SK-N-SH treated with all-trans-retinoic acid at 6 μM for 48 hours (cell line): ENCODE data around the gene SHANK3.
"Not testable (repeated sequence)": the region's sequence is repeated elsewhere in the genome, so short reads cannot be mapped to it uniquely, and the experiment has no call there.

Experiments
- ATAC-seq: fragments of 200-7000 bp; cut with Tn5 transposase; 3 replicates; pipeline ENCODE4 v1.9.1; 2020; ENCODE audit warnings: mild to moderate bottlenecking, moderate library complexity
- ARNTL ChIP-seq: fragments of 450-650 bp; formaldehyde crosslinking; IDR thresholded peaks from 2 replicates; pipeline ENCODE4 v1.5.0; 2020; ENCODE audit warnings: low read depth, mild to moderate bottlenecking, moderate library complexity, borderline replicate concordance
- CSDC2 ChIP-seq: fragments of 250-450 bp; sonication (Bioruptor Pico); IDR thresholded peaks from 2 replicates; pipeline ENCODE4 v1.5.0; 2020; ENCODE audit warnings: mild to moderate bottlenecking, moderate library complexity
- GLIS3 ChIP-seq: fragments of 250-450 bp; sonication (Bioruptor Pico); IDR thresholded peaks from 2 replicates; pipeline ENCODE4 v1.5.0; 2020; ENCODE audit warnings: mild to moderate bottlenecking, moderate library complexity
- ISL1 ChIP-seq: fragments of 250-450 bp; sonication (Bioruptor Pico); IDR thresholded peaks from 2 replicates; pipeline ENCODE4 v2.1.2; 2022; ENCODE audit warnings: mild to moderate bottlenecking, moderate library complexity
- PPARA ChIP-seq: fragments of 250-450 bp; sonication (Bioruptor Pico); IDR thresholded peaks from 2 replicates; pipeline ENCODE4 v1.5.0; 2020; ENCODE audit warnings: mild to moderate bottlenecking, borderline replicate concordance
- RARB ChIP-seq: fragments of 250-450 bp; sonication (Bioruptor Pico); IDR thresholded peaks from 2 replicates; pipeline ENCODE4 v1.8.0; 2021; ENCODE audit warnings: mild to moderate bottlenecking, moderate library complexity
- SNAI2 ChIP-seq: fragments of 250-450 bp; sonication (Bioruptor Pico); IDR thresholded peaks from 2 replicates; pipeline ENCODE4 v1.5.0; 2020; ENCODE audit warnings: mild to moderate bottlenecking, moderate library complexity
- TCF4 ChIP-seq: fragments of 250-450 bp; sonication (Bioruptor Pico); IDR thresholded peaks from 2 replicates; pipeline ENCODE4 v1.8.0; 2021; ENCODE audit warnings: mild to moderate bottlenecking, moderate library complexity, borderline replicate concordance
- TOX ChIP-seq: fragments of 250-450 bp; sonication (Bioruptor Pico); IDR thresholded peaks from 2 replicates; pipeline ENCODE4 v1.8.0; 2021; ENCODE audit warnings: mild to moderate bottlenecking, moderate library complexity, borderline replicate concordance
- ZC3H10 ChIP-seq: fragments of 250-450 bp; sonication (Bioruptor Pico); IDR thresholded peaks from 2 replicates; pipeline ENCODE4 v1.5.1; 2021; ENCODE audit warnings: mild to moderate bottlenecking, moderate library complexity
- ZFP3 ChIP-seq: fragments of 250-450 bp; sonication (Bioruptor Pico); IDR thresholded peaks from 2 replicates; pipeline ENCODE4 v1.5.0; 2020; ENCODE audit warnings: mild to moderate bottlenecking, moderate library complexity
- ZFP30 ChIP-seq: fragments of 450-650 bp; formaldehyde crosslinking; IDR thresholded peaks from 2 replicates; pipeline ENCODE4 v1.5.0; 2022; ENCODE audit warnings: mild to moderate bottlenecking, moderate library complexity
- ZNF70 ChIP-seq: fragments of 450-650 bp; formaldehyde crosslinking; IDR thresholded peaks from 2 replicates; pipeline ENCODE4 v1.5.0; 2020; ENCODE audit warnings: mild to moderate bottlenecking, moderate library complexity
- TF ChIP-seq, protein P1 (sequence below): fragments of 250-450 bp; sonication (Bioruptor Pico); IDR thresholded peaks from 2 replicates; pipeline ENCODE4 v1.8.0; 2020; ENCODE audit warnings: mild to moderate bottlenecking, moderate library complexity, borderline replicate concordance
- TF ChIP-seq, protein P2 (sequence below): fragments of 250-450 bp; sonication (Bioruptor Pico); IDR thresholded peaks from 2 replicates; pipeline ENCODE4 v1.5.1; 2020; ENCODE audit warnings: low read depth, mild to moderate bottlenecking, moderate library complexity
- TF ChIP-seq, protein P3 (sequence below): fragments of 250-450 bp; sonication (Bioruptor Pico); IDR thresholded peaks from 2 replicates; pipeline ENCODE4 v1.8.0; 2021; ENCODE audit warnings: low read depth, mild to moderate bottlenecking, moderate library complexity, borderline replicate concordance

The SHANK3 gene

DNA sequence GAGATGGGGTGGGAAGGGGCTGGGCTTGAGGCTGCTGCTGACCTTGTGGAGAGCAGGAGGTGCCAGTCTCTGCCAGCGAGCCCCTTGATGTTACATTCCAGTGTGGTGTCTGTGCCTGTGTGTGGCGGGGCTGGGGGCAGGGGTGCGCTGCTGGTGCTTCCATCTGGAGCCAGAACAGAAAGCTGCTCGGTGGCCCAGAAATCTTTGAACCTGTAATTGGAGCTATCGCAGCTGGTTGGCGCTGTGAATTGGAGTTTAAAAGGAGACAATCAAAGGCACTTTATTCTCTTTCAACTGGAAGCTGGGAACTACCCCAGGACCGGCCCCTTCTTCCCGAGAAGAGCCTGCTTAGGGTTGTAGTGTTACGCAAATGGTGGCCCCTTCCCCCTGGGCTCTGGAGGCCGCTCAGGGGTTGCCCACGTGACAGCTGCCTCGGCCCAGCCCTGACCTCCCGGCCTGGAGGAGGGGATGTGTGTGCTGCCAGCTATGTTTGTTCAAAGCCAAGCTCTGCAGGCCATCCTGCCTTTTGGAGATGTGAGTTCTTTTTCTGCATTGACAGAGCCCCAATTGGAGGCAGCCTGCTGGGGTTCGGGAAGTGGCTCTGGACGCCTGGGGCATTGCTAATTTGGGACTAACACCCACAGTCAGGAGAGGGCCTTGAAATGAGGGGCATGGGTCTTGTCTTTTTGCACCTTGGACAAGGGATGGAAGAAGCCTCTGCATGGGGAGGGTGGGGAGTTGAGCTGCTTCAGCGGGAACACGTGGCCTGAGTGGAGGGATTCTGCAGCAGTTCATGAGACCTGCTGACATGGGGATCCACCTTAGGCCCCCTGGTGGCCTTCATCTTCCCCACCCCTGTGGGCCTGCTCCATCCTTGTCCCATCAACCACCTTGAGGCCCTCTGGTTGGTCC, 30.7 kb upstream of the SHANK3 start:
- no peak for ATAC-seq

DNA sequence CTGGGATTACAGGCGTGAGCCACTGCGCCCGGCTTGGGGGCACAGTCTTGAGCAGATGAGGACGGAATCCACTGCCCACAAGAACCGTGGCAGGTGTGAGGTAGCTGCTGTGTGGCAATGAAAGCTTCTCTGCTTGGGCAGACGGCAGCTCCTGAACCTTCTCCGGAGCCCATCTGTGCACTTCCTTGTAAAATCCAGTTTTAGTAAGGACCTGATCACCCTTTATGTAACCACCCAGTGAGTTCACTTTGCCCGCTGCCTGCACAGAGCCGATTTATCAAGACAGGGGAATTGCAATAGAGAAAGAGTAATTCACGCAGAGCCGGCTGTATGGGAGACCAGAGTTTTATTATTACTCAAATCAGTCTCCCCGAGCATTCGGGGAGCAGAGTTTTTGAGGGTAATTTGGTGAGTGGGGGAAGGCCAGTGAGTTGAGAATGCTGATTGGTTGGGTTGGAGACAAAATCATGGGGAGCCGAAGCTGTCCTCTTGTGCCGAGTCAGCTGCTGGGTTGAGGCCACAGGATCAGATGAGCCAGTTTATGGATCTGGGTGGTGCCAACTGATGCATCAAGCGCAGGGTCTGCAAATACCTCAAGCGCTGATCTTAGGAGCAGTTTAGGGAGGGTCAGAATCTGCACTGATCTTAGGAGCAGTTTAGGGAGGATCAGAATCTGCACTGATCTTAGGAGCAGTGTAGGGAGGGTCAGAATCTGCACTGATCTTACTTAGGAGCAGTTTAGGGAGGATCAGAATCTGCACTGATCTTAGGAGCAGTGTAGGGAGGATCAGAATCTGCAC, 29.4 kb upstream of the SHANK3 start:
- ATAC-seq: not testable (repeated sequence)

More for the DNA sequence above, 30.7 kb upstream of the SHANK3 start:
- no peak for TF ChIP-seq ZFP3 (CRISPR knock-in tag)
- TF ChIP-seq TOX (CRISPR knock-in tag): no peak

DNA sequence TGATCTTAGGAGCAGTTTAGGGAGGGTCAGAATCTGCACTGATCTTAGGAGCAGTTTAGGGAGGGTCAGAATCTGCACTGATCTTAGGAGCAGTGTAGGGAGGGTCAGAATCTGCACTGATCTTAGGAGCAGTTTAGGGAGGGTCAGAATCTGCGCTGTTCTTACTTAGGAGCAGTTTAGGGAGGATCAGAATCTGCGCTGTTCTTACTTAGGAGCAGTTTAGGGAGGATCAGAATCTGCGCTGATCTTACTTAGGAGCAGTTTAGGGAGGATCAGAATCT, 28.9 kb upstream of the SHANK3 start:
- not testable (repeated sequence) for ATAC-seq

DNA sequence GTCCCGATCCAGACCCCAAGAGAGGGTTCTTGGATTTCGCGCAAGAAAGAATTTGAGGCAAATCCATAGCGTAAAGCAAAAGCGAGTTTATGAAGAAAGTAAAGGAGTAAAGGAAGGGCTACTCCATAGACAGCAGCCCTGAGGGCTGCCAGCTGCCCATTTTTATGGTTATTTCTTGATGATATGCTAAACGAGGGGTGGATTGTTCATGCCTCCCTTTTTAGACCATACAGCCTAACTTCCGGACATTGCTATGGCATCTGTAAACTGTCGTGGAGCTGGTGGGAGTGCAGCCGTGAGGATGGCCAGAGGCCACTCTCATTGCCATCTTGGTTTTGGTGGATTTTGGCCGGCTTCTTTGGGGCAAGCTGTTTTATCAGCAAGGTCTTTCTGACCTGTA, 19.4 kb upstream of the SHANK3 start:
- TF ChIP-seq ISL1 (CRISPR knock-in tag) (no peak), ZFP30 (no peak), ZC3H10 (CRISPR knock-in tag) (no peak), ARNTL (CRISPR knock-in tag) (no peak), TCF4 (no peak), PPARA (CRISPR knock-in tag) (no peak), ZFP3 (CRISPR knock-in tag) (no peak), CSDC2 (no peak), RARB (CRISPR knock-in tag) (no peak), SNAI2 (CRISPR knock-in tag) (no peak), ZNF70 (CRISPR knock-in tag) (no peak)
- TF ChIP-seq, protein P1, sequence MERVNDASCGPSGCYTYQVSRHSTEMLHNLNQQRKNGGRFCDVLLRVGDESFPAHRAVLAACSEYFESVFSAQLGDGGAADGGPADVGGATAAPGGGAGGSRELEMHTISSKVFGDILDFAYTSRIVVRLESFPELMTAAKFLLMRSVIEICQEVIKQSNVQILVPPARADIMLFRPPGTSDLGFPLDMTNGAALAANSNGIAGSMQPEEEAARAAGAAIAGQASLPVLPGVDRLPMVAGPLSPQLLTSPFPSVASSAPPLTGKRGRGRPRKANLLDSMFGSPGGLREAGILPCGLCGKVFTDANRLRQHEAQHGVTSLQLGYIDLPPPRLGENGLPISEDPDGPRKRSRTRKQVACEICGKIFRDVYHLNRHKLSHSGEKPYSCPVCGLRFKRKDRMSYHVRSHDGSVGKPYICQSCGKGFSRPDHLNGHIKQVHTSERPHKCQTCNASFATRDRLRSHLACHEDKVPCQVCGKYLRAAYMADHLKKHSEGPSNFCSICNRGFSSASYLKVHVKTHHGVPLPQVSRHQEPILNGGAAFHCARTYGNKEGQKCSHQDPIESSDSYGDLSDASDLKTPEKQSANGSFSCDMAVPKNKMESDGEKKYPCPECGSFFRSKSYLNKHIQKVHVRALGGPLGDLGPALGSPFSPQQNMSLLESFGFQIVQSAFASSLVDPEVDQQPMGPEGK (CRISPR knock-in tag): no peak
- TF ChIP-seq, protein P2, sequence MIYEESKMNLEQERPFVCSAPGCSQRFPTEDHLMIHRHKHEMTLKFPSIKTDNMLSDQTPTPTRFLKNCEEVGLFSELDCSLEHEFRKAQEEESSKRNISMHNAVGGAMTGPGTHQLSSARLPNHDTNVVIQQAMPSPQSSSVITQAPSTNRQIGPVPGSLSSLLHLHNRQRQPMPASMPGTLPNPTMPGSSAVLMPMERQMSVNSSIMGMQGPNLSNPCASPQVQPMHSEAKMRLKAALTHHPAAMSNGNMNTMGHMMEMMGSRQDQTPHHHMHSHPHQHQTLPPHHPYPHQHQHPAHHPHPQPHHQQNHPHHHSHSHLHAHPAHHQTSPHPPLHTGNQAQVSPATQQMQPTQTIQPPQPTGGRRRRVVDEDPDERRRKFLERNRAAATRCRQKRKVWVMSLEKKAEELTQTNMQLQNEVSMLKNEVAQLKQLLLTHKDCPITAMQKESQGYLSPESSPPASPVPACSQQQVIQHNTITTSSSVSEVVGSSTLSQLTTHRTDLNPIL (CRISPR knock-in tag): no peak
- TF ChIP-seq, all 23 proteins: peak for 0
- ATAC-seq: no peak

DNA sequence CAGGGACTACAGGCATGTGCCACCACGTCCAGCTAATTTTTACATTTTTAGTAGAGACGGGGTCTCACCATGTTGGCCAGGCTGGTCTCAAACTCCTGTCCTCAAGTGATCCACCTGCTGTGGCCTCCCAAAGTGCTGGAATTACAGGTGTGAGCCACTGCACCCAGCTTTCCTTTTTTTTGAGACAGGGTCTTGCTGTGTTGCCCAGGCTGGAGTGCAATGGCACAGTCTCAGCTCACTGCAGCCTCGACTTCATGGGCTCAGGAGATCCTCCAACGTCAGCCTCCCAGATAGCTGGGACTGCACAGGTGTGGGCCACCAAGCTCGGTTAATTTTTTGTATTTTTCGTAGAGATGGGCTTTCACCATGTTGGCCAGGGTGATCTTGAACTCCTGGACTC, 18.0 kb upstream of the SHANK3 start:
- not testable (repeated sequence) for ATAC-seq

DNA sequence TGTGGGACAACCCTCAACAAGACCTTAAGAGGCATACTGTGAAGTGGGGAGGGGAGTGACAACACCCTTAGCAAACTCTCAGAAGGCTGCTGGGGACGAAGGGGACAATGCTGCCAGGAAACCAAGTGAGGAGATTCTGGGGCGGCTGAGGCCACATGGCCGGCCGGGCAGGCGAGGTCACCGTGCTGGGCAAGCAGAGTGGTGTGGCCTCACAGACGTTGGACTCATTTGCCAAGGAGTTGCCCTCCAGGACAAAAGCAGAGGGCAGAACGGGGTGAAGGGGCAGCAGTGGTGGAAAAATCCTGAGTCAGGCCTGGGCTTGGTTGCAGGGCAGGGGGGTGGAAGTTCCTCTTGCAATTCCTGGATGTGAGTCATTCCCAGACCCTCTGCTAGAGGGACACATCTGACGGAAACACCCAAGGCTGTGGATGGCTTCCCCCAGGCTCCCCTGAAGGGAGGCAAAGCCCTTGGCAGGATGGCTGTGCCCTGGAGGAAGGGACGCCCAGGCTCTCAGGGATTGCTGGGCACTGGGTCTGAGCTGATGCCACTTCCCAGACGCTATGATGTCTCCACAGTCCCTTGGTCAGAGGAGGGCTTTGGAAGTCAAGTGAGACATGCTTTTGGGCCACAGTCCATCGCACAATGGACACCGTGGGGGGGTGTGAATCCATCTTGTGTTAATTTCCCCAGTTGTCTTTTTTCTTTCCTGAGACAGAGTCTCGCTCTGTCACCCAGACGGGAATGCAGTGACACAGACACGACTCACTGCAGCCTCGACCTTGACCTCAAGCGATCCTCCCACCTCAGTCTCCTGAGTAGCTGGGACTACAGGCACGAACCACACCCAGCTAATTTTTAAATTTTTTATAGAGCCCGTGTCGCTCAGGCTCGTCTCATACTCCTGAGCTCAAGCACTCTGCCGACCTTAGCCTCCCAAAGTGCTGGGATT, 16.2 kb upstream of the SHANK3 start:
- ATAC-seq: peak; percentile 77
- no peak for TF ChIP-seq GLIS3 (CRISPR knock-in tag)
- TF ChIP-seq, protein P3, sequence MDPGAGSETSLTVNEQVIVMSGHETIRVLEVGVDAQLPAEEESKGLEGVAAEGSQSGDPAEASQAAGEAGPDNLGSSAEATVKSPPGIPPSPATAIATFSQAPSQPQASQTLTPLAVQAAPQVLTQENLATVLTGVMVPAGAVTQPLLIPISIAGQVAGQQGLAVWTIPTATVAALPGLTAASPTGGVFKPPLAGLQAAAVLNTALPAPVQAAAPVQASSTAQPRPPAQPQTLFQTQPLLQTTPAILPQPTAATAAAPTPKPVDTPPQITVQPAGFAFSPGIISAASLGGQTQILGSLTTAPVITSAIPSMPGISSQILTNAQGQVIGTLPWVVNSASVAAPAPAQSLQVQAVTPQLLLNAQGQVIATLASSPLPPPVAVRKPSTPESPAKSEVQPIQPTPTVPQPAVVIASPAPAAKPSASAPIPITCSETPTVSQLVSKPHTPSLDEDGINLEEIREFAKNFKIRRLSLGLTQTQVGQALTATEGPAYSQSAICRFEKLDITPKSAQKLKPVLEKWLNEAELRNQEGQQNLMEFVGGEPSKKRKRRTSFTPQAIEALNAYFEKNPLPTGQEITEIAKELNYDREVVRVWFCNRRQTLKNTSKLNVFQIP (CRISPR knock-in tag): no peak
- TF ChIP-seq ZFP30: no peak
- no peak for TF ChIP-seq ZNF70 (CRISPR knock-in tag)
